Activated naive CD8-positive, alpha-beta T cell (primary cell): ENCODE measurements around the gene AKAP14.
"Not testable (repeated sequence)": the region's sequence is repeated elsewhere in the genome, so short reads cannot be mapped to it uniquely, and the experiment has no call there.

Experiments
- H3K27ac Mint-ChIP-seq: one replicate; pipeline ENCODE4 v1.8.0; 2021; ENCODE audit warnings: mixed read lengths
- H3K27me3 Mint-ChIP-seq: one replicate; pipeline ENCODE4 v1.8.0; 2021; ENCODE audit warnings: mixed read lengths
- H3K36me3 Mint-ChIP-seq: one replicate; pipeline ENCODE4 v1.8.0; 2021; ENCODE audit warnings: mixed read lengths
- H3K4me1 Mint-ChIP-seq: one replicate; pipeline ENCODE4 v1.8.0; 2021; ENCODE audit warnings: low read depth, mixed read lengths
- H3K4me3 Mint-ChIP-seq: one replicate; pipeline ENCODE4 v1.8.0; 2021; ENCODE audit warnings: mild to moderate bottlenecking, mixed read lengths
- H3K9me3 Mint-ChIP-seq: one replicate; pipeline ENCODE4 v1.8.0; 2021; ENCODE audit warnings: low read depth, mixed read lengths

Gene AKAP14

GRCh38 chrX:119954374-119954773, 58.7 kb downstream of the AKAP14 start:
- H3K27me3 Mint-ChIP-seq, result no peaks in the 10 kb centered on the region
- H3K4me3 Mint-ChIP-seq, result no peak overlapping the region
- no peaks in the 10 kb centered on the region for H3K9me3 Mint-ChIP-seq
- peaks cover 41% of the 10 kb centered on the region for H3K4me1 Mint-ChIP-seq
- no peak overlapping the region for H3K27ac Mint-ChIP-seq
- no peaks in the 10 kb centered on the region for H3K36me3 Mint-ChIP-seq

- not testable (repeated sequence) for H3K9me3 Mint-ChIP-seq, H3K27me3 Mint-ChIP-seq, H3K36me3 Mint-ChIP-seq
- peak overlapping the region; percentile 56 for H3K4me3 Mint-ChIP-seq
- H3K4me1 Mint-ChIP-seq, result peaks cover 41% of the 10 kb centered on the region
- H3K27ac Mint-ChIP-seq, result peak overlapping the region; percentile 41
Measured at GRCh38 chrX:119955807-119956570, 60.3 kb downstream of the AKAP14 start.

GRCh38 chrX:119960625-119961024, 64.9 kb downstream of the AKAP14 start:
- H3K27ac Mint-ChIP-seq, result no peak overlapping the region
- no peaks in the 10 kb centered on the region for H3K36me3 Mint-ChIP-seq
- no peaks in the 10 kb centered on the region for H3K9me3 Mint-ChIP-seq
- H3K27me3 Mint-ChIP-seq, result no peaks in the 10 kb centered on the region
- no peak overlapping the region for H3K4me3 Mint-ChIP-seq
- peaks cover 16% of the 10 kb centered on the region for H3K4me1 Mint-ChIP-seq

GRCh38 chrX:119966837-119967236, 71.1 kb downstream of the AKAP14 start:
- H3K27ac Mint-ChIP-seq, H3K36me3 Mint-ChIP-seq, H3K9me3 Mint-ChIP-seq, H3K4me1 Mint-ChIP-seq, H3K27me3 Mint-ChIP-seq, H3K4me3 Mint-ChIP-seq: not testable (repeated sequence)
